Dedifferentiated amniotic fluid mesenchymal stem cell (primary cell): ENCODE data around the gene RNASE12.
A peak's percentile ranks its signal among the peaks of the same experiment; 100 is the strongest.
"Not testable (repeated sequence)": the region's sequence is repeated elsewhere in the genome, so short reads cannot be mapped to it uniquely, and the experiment has no call there.

ENCODE experiments used
- DNase-seq: peaks from one replicate; pipeline ENCODE4 v3.0.0-alpha.2; 2016; ENCODE audit errors: extremely low spot score

Gene RNASE12, protein sequence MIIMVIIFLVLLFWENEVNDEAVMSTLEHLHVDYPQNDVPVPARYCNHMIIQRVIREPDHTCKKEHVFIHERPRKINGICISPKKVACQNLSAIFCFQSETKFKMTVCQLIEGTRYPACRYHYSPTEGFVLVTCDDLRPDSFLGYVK

DNA sequence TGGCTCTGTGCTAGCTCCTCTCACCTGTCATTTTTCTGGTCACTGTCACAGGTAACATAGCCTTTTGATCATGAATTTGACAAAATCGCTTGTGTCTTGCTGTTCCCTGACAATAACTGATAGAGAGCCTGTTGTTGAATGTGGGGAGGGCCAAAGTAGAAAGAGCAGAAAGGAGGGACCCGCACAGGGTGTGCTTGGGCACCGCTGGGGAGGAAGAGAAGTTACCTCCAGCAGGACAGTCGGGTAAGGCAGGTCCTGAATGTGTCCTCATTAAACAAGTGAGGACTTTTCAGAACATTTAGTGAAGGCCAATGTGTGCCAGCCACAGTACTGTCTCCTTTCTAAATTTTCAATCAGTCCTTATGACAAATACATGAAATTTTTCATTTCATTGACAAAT, at the start of gene RNASE12:
RNASE12 (minus strand) TSS at position 142 of the 400 bp plus-strand sequence. CDS start 653 bp downstream, outside the sequence.
- DNase-seq: no peak

DNA sequence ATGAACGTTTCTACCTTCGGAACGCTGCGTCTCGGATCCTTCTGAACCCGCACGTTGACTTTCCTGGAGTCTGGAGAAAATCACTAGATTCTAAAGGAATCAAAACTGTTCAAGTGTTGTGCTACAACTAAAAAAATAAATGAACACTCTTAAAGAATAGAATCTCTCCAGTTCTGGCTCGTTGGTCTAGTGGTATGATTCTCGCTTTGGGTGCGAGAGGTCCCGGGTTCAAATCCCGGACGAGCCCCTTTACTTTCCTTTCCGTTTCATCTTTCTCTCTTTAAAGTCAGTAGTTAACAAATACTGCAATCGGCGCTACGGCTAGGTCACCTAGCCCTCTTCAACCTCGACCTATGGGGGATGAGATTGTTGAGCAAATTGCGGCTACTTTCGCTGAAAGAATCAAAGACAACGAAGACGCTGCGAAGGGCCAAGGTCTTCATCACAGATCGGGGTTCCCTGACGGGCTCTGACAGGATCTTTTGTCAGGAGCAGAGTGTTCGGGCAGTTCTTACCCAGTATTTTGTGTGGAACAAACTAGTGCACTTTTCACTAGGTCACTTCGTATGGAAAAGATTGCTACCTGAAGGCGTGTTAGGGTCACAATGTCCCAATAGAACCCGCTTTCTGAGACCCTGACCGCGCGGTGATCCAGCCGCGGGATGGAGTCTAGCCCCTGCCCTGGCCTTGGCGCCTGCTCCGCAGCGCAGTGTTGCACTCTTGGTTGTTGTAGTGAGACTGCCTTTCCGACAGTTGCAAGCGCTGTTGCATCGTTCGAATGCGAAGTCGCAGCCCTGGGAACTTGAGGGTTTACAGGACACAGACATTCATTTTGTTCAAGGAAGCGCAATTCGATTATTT, 41.9 kb upstream of the RNASE12 start:
- peak; percentile 75 for DNase-seq

DNA sequence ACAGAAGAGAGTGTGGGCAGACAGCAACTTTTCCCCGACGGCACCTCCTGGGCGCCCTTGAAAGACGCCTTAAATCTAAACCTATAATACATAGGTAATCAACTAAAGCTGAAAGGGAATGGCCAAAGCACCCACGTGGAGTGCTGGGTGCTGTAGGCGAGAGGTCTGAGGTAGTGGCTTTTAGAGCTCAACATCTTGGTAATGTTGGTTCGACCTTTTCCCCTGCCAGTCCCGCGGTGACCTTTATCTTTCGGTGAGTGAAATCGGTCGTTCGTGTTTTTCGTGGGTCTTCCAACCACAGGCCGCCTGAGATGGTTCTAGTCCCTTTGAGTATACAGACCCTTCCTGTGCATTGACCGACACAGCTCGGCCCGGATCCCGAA, 41.3 kb upstream of the RNASE12 start:
- no peak for DNase-seq

DNA sequence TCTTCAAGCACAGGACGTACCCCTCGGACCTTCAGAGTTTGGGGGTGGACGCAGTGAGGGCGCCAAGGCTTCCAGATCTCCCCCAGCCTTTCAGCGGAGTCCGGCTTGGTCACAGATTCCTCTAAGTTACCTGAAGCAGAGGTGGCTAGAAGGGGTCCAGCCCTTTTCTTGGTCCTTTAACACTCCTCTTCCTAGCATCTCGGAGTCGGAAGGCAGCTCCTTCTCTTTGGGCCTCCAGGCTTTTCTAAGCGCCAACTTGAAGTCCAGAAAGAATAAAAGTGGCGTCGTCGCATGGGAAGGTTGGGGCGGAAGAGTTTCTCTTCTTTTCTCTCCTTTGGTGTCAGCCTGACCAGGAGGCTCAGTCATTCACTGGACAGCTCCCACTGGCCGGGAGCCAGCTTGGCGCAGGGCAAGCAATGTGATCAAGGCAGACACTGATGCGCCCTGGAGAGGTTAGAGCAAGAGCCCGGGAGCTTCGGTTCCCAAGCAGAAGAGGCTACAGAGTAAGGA, 40.8 kb upstream of the RNASE12 start:
- DNase-seq: peak; percentile 18

DNA sequence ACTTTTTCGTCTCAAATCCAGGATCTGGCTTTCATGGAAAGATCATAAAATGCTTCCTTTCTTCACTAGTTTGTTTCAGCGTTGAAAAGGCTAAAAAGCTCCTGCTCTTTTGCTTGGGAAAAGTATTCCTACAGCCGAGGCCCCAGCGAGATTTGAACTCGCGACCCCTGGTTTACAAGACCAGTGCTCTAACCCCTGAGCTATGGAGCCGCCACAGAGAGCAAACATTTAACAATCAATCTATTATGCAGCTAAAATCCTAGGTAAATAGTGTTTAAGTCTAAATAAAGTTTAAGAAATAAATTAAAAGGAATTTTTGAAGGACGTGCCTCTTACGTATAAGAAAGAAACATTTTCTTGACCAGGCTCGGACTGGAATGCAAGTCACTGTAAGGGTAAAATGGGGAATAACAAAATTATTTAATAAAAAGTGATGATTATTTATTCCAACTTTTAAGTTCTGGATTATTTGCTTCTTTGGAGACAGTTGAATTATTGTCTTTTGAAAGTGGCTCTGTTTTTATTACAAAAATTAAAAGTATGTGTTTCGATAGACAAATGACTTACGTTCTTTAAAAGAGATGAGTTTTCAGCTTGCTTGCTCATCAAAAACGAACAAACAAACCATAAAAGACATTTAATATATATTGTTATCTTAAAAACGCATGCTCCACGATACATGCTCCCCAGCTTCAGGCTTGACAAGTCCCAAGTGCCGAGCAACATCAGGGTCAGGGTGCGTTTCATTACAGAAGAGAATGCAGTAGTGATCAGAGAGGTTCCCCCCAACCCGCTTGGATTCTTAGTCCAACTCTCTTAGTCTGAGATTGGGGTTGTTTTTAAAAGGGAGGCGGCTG, 40.1 kb upstream of the RNASE12 start:
- DNase-seq: peak; percentile 66

DNA sequence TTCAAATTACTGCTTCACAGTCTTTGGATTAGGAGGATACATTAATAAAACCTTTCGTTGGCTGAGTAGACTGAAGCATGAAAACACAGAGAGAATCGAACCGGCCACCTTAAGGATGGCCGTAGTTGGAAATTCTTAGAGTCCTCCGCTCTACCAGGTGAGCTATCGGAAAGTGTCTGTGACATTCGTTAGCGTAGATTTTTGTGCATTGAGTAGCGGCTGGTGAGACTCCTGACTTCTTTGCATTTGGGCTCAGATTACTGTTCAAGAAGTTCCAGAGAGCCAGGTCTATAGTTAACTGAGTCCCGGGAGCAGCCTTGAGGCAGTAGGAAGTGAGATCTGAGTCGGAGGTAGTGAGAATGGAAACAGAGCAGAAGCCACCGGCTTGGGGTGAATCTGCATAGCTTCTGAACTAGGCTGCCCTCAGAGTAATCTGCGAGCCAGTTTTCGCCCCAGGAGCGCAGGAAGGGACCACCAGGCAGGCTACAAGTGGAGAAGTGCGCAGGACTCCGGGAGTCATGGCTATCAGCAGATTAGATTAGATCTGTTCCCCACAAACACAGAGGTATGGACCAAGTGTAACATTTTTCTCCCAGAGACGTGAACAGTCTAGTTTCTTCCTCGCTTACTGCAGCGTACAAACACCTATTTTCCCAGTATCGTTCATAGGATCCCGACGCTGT, 39.3 kb upstream of the RNASE12 start:
- DNase-seq: no peak

DNA sequence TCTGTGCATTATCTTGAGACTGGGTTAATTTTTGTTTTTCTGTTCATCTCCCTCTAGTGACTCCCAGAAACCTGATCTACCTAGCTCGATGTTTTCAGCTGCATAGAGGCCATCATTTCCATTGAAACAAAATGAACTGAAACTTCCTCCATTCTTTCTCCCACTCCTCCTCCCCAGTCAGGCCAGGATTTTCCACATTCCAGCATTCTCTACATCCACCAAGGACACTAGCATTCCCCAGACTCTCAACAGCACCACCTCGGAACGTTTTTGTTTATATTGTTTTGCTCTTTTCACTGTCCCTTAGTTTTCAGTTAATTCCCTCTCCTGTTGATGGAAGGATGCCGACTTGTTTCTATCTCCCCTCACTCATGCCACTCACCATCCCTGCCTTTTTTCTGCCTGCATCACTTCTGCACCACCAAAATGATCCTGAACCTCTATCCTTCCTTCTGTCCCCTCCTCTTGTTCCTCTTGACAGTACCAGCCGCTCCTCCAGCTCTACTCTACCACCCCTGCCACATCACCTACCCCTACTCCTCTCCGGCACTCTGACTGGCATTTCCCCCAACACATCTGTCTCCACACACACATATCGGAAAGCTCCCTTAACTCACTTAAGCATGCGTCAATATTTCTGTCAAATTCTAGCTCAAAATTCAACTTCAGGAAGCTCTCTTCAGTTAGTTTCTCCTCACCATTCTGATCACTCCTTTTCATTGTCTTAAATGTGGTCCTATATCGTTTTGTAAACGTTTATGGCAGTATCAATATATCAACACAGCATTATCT, 37.1 kb upstream of the RNASE12 start:
- DNase-seq: no peak

DNA sequence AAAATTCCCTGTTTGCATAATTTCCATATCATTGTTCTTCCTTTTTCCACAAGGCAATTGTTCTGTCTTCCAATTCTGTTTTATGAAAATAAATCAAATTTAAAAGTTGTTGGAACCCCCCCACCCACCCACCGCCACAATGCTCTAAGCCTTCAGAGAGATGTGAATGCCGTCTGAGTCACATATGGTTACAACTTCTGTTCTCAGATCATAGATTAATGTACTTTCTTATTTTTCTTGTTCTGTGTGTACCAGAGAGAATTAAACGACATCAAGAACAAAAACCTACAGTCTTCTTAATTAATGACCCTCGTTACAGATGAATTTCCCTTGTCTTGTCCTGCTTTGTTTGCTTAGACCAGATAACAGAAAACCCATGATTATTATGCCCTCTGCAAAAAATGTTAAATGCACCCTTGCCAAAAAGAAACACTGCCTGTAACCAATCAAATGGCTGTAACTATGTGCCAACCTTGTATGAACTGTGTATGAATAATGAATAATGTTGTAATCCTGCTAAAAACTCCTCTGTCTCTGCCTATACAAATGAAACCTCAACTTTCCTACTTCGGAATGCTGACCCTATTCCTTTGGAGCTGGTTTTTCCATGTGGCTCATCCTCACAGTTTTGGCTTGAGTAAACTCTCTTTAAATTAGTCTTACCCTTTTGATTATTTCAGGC, 36.3 kb upstream of the RNASE12 start:
- DNase-seq: no peak

DNA sequence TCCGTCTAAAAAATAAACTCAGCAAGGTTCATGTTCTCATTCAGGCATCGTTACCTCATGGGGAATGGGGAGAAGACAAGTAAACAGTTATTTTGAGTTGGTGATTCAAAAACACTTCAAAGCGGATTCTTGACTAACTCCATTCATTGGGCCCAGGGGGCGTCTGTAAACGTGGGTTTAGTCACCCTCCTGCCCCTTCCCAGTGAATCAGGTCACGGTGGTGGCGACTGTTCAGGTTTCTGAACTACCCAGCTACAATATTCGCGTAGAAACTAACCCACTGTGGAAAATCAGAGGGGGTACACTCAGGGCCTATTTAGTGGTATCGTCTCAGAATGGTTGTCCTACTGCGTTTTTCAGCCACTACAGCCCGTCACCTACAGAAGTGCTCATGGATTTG, 35.1 kb upstream of the RNASE12 start:
- no peak for DNase-seq

DNA sequence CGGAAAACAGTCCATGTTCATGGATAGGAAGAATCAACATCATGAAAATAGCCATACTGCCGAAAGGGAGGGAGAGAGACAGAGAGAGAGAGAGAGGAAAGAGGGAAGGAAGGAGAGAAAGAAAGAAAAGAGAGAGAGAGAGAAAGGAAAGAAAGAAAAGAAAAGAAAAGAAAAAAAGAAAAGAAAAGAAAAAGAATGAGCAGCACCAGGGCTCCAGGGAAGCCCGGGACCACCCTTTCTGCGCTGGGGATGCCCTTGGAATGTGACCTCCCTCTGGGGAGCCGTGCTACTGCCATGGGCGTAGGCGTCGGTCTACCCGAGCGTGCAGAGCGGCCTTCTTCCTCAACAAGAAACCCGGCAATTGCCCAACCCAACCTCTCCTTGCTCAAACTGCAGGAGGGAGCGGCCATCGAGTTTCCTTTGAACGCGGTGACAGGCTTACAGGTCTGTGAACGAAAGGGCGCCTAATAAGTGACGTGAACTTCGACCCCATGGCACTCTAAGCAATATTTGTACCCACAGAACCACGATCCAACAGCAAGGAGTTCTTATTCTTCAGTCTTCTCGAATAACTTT, 33.4 kb upstream of the RNASE12 start:
- no peak for DNase-seq

DNA sequence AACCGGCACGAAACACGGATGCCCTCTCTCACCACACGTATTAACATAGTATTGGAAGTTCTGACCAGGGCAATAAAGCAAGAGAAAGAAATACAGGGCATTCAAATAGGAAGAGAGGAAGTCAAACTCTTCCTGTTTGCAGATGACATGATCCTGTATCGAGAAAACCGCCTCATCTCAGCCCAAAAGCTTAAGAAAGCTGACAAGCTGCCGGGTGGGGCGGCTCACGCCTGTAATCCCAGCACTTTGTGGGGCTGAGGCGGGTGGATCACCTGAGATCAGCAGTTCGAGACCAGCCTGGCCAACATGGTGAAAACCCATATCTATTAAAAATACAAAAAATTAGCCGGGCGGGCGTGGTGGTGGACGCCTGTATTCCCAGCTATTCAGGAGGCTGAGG, 32.6 kb upstream of the RNASE12 start:
- no peak for DNase-seq

DNA sequence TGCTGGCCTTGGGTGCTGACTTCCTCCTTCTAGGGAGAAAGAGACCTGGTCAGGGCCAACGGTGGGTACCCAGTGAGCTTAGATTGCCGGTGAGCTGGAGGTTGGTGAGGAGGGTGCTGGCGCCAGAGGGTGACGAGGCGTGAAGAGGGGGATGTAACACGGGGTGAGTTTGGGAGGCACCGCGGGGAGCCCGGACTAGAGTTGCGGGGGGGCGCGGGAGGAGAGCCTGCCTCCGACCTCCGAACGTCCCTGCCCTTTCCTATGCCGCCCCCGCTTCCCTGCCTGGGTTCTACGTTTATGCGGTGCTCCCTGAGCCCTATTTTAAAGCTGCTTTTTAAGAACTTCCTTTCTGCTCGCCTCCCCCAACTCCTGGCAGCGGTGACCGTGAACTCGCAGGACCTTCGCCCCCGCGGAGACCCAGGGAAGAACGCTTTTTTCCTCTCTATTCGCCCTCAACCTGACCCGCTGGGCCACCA, 31.7 kb upstream of the RNASE12 start:
- DNase-seq: no peak

DNA sequence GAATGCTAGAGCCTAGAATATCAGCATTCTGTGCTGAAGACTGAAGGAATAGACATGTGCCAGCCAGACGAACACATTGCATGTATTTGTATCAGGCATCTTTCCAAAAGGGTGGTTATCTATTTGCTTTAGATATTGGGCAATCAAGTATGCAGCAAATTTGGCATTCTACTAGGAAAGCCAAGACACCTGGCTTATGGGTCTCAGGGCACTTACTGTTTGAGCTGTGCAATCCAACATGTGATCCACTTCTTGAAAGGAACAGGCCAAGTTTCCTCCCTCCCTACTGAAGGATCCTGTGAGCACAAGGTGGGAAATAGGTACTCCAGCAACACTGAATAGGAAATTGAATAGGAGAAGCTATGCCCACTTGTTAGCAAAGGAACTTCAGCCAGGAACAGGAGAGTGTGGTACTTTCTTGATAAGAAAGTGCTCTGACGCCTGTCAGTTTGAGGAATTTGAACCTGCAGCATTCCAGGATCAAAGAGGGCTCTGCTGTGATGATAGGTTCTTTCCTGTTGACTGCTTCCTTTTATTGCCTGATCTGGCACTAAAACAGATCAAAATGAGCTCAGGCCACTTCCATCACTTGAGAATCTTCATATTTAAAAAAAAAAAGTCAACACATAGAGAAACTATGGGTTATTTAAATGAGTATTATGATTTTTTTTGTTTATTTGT, 29.8 kb upstream of the RNASE12 start:
- no peak for DNase-seq

DNA sequence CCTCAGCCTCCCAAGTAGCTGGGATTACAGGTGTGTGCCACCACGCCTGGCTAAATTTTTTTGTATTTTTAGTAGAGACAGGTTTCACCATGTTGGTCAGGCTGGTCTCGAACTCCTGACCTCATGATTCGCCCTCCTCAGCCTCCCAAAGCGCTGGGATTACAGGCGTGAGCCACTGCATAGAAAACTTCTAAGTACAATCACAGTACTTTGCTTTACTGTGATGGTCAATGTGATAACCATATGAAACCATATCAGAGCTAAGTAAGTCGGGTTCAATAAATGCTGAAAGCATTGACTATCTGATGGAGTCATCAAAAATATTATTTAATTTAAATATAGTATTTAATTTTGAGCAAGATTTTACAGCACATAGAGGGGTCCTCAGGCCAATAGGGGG, 28.5 kb upstream of the RNASE12 start:
- DNase-seq: not testable (repeated sequence)

DNA sequence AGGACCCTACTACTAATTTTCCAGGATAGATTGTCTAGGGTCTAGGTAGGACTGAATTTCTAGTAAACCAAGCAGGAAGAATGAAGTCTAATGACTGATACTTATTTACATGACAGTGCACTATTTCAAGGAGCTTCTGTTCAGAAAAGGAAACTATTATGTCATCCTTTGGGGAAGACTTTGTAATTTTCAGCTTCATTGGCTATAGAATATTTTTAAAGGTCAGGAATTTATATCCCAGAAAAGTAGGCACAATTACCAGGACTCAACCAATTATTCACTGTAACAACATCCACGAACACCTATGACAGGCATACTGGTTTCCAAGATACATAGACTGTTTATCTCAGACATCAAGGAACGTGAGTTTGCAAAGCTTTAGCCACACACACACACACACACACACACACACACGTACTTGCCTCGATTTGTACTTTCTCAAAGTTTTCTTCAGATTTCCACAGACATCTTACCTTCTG, 27.1 kb upstream of the RNASE12 start:
- DNase-seq: no peak

DNA sequence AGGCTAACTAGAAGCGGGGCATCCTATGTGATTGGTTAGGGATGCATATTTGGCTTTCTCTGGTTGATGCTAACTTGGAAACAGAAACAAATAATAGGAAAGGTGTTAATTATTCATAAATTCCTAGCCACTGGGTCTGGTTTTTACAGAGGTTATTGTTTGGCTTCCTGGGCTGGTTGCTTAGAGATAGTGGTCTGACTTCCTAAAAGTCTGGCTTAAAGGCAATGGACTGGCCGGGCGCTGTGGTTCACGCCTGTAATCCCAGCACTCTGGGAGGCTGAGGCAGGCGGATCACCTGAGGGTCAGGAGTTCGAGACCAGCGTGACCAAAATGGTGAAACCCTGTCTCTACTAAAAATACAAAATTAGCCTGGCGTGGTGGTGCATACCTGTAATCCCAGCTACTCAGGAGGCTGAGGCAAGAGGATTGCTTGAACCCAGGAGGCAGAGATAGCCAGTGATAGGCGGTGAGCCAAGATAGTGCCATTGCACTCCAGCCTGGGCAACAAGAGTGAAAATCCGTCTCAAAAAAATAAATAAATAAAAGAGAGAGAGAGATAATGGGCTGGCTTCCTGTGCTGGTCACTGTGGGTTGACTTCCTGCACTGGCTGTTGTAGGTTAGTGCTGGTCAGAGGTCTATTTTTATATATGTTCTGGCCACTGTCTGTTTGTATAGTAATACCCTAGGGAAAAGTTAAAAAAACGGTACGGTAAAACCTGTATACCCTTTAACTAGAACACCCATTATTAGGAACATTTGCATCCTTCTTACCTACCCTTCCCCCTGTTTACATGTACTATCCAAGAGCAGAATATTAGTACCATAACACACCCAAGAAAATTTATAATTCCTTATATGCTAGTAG, 26.2 kb upstream of the RNASE12 start:
- no peak for DNase-seq

DNA sequence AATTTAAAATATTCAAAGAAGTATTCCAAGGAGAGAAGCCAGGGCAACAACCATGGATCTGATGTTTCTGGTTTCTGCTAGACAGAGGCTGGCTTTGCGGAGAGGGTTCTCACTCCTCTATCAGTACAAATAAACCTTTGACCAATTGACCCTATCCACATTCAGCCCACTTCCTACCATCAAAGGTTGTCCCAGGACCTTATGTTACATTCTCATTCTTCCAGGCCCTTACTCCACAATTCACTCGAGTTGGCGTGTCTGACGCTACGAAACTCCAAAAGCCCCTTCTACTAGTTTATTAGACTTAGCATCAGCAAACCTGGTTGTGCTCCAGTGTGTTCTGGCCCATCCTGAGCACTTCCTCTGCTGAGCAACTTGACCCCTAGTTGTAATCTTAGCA, 24.8 kb upstream of the RNASE12 start:
- no peak for DNase-seq
